ENCODE measurements around the gene GALNT2. TPM values are rescaled to one million over a fixed set of nuclear protein-coding genes. Genes with fewer than 3 reads are reported as not detected.
A peak's percentile ranks its signal among the peaks of the same experiment; 100 is the strongest.

Gene GALNT2
- total RNA-seq, 1 donor from 2014 or later: 66.8 TPM

DNA sequence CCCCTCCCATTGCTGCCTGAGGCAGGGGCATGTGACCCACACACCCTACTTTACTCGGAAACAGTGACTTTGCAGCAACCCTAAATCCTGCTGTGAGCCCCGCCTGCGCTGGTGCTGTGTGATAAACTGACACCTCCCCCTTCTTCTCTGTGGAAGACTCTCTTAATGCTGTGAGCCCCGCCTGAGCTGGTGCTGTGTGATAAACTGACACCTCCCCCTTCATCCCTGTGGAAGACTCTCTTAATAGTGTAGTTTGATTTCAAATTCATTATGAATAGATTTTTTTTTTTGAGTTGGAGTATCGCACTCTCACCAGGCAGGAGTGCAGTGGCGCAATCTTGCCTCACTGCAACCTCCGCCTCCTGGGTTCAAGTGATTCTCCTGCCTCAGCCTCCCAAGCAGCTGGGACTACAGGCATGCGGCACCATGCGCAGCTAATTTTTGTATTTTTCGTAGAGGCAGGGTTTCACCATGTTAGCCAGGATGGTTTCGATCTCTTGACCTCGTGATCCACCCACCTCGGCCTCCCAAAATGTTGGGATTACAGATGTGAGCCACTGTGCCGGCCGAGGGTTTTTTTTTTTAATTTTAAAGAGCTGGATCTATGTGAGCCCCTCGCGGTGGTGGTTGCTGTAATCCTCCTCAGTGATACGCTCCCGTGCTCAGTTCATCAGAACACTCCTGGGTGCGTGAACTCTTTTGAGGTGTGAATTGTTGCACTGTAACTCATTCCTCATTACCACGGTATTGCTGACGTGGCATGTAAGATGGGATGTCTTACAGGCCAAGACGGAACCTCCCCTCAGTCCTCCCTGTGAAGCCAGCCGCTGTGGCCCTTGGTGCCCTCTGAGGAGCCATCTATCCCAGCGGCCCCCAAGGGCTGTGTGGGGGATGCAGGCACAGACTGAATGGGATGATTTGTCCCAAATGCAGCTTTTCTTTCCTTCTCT lies 60.3 kb downstream of the GALNT2 start:
- no peak for DNase-seq (ENCODE audit: low read depth)

DNA sequence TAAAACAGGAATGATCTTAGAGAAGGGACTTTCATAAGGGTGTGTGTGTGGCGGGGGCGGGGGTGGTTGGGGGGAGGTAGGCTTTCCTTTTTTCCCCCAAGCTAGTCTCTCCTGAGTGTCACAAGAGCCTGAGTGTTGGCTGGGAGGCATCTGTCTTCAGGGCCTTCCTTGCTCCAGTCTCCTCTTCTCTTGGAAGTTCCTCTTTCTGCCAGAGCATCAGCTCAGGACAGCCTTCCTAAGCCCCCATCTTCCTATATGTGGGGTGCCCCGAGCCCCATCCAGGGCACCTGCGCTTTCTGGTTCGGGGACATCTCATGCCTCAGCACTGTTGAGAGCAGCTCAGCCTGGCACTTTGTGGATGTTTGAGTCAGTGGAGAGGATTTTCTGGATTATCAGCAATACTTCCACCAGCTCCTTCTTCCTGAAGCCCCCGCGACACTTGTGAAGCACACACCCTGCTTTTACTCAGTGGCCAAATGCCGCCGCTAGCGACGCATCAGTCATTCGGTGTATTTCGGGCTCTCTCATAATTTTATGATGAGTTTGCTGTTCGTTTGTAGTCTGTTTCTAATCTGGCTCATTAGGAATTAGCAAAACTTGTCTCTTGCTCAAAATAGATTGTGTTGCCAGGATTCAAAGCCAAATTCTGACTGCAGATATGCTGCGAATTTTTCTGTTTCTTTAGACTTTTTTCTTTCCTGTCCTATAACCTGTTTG lies 61.7 kb downstream of the GALNT2 start:
- no peak for DNase-seq (ENCODE audit: low read depth)

DNA sequence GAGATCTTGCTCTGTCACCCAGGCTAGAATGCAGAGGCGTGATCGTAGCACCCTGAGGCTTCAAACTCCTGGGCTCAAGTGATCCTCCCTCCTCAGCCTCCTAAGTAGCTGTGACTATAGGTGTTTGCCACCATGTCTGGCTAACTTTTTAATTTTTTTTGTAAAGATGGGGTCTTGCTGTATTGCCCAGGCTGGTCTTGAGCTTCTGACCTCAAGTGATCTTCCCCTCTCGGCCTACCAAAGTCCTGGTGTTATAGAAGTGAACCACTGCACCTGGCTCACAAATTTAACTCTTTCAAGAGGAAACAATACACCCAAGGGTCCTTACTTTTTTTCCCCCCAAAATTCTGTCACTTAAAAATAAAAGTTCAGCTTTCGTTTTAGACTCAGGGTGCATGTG lies 62.3 kb downstream of the GALNT2 start:
- no peak for DNase-seq (ENCODE audit: low read depth)

DNA sequence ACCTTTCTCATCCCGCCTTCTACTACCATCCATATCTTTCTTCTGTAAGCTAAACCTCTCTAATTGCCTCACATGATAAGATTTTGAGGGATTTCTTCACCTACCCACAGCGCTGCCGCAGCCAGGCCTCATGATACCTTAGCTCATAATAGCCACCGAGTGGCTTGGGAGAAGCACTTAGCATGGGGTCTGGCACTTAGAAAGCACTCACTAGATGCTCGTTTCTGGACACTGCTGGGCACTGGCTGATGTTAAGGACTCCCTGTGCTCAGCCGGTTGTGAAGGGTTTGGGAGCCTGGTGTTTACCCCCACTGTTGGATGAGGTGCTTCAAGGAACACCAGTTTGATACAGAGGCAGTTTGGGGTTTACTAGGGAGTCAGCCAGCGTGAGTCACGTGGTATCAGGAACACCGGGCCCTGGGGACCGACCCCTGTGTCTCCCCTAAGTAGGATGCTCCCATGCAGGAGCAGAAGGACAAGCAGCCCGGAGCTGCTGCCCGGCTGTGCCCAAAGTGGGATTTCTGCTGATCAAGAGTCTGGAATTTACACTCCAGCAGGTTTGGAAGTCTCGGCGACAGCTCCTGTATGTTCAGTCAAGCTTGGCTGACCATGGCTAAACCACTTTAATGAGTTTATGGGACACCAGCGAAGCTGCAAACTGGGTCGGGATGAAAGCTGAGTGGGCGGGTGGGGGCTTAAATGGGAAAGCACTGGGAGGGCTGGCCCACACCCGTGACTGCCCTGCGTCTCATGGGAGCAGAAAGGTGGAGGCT lies 63.3 kb downstream of the GALNT2 start:
- DNase-seq (ENCODE audit: low read depth): no peak

DNA sequence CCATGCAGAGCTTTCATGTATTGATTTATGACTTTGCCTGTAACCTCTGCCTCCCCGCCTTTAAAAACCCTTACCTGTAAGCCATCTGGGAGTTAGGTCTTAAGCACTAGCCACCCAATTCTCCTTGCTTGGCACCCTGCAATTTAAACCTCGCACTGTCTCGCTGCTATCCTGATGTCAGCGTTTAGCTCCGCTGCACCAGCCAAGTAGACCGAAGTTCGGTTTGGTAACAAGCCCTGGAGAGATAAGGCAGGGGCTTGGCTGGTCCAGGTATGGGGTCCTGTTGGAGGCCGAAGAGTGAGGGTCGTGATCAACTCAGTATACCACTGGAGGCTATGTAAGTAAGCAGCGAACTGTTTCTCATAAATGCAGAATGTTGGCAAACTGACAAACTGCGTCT lies 64.4 kb downstream of the GALNT2 start:
- no peak for DNase-seq (ENCODE audit: low read depth)

DNA sequence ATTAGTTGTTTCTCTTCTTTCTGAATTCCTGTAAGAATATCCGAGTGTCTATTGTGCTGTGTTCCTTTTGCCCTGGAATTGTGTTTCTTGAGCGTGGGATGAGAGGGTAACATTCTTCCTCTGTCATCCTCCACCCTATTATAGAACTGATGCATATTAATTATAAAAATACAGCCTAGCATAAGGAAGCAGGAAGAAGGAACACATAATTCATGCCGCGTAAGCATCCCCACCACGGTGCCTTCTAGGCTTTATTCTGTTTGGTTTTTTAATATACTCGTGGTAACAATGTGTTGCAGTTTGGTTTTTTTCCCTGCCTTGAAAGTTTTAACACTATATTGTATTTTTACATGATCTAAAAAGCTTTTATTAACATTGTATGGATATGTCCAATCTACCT lies 65.7 kb downstream of the GALNT2 start:
- no peak for DNase-seq (ENCODE audit: low read depth)

DNA sequence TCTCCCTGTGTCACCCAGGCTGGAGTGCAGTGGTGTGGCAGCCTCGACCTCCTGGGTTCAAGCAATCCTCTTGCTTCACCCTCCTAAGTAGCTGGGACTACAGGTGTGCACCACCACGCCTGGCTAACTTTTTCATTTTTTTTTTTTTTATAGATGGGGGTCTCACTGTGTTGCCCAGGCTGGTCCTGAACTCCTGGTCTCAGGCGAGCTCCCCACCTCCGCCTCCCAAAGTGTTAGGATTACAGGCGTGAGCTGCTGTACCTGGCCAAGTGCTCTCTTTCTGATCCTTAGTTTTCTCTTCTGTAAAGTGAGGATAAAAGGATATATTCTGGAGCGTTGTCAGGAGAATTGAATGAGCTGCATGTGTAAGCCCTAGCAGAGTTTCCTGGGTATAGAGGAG lies 68.7 kb downstream of the GALNT2 start:
- no peak for DNase-seq (ENCODE audit: low read depth)

DNA sequence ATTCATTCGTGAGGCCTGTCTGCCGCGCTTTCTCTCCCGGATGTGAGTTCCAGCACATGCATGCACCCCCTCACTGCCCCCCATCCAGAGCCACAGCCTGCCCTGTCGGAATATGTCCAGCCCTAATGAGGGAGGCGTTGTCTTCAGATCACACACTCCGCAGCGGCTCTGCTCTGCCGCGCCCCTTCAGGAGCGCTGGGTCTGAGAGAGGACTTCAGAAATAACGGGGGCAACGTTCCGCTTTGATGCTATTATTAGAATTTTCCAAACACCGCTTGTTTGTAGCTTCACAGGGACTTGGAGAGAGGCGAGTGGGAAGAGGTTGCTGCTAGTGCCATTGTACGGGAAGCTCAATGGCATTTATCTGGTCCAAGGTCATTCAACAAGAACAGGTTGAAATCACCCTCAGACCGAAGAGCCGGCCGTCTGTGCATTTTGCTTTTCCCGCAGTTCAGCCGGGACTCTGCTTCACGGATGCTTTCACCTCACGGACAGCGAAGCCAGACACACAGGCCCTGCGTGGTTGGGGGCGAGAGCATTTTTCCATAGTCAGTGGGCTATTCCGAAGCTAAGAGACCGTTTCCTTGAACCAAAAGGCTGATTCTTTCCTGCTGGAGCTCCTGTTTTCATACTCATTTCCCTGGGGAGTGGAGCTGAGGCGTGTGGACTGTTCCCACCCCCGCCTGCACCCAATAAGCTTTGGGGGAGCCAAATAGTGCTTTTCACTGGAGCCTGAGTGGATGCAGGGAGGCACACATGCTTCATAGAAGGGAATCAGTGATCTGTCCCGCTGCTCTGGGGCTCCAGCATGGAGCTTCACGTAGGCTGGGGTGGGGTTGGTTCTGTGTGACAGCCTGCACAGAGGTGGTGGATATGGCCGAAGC lies 69.7 kb downstream of the GALNT2 start:
- DNase-seq (ENCODE audit: low read depth): no peak

DNA sequence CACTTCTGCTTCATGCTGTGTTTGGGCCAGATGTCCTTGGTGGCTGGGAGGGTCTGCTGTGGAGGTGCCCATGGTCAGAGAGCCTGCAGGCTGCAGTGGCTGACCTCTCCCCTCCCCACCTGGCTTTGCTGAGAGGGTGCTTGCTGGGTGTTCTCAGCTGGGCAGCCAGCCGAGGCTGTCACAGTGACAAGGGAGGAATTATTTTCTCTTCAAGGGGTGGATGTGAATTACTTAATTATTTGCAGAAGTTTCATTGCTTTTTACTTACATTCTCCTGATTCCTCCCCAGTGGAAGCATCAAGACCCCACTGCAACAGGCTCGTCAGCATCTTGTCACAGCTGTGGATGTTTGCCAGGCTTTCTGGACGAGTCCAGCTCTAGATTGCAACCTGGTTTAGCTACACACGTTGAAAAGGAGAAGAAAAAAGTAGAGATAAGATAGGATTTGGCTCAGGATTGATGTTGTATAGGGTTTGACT lies 70.3 kb downstream of the GALNT2 start:
- DNase-seq (ENCODE audit: low read depth): no peak

DNA sequence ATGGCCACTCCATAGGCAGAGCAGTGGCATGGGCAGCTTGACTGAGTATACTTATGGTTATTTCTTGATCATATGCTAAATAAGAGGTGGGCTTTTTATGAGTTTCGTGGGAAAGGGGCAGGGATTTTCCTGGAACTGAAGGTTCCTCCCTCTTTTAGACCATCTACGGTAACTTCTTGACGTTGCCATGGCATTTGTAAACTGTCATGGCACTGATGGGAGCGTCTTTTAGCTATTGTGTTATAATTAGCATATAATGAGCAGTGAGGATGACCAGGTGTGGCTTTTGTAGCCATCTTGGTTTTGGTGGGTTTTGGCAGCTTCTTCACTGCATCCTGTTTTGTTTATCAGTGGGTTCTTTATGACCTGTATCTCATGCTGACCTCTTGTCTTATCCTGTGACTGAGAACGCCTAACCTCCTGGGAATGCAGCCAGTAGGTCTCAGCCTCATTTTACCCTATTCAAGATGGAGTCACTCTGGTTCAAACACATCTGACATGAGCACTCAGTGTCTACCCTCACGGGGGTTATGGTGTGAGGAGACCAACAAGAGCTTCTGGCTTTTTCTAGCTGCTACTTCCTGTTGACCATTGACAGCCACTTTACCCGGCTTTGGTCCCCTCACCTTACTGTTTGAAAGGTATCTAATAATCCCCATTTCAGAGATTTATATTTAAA lies 71.7 kb downstream of the GALNT2 start:
- no peak for DNase-seq (ENCODE audit: low read depth)

DNA sequence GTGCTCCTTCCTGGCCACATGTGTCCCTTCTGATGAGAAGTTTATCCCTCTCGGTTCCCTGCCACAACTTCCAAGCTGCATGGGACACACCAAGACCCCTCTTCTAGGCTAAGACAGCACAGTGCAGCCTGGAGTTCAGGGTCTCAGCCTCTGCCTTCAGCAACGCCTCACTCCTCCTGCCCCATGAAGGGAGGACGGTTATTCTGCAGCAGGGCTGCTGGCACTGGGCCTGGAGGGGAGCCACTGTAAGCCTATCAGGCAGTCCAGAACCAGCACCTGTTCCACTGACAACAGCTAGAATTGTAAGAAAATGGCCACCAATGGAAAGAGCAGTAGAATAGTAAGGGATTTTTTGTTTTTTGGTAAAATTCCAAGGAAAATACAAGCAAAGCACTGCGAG lies 72.3 kb downstream of the GALNT2 start:
- DNase-seq (ENCODE audit: low read depth): peak; percentile 46

DNA sequence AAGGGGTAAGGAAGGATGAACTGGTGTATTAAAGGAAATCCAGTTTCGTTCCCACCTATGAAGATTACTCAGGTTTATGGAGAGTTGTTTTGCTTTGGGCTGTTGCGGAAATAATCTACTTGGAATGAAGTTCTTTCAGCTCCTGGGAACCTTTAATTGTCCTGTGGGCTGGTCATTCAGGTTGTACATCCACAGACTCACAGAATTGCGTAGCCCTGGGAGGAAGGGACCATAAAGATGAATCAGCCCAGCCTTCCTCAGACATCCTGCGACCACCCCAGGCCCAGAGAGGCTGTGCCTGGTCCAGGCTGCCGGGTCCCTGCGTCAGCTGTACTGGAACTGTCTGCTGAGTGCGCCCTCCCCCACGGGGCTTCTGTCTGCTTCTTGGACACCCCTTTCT lies 72.7 kb downstream of the GALNT2 start:
- no peak for DNase-seq (ENCODE audit: low read depth)

DNA sequence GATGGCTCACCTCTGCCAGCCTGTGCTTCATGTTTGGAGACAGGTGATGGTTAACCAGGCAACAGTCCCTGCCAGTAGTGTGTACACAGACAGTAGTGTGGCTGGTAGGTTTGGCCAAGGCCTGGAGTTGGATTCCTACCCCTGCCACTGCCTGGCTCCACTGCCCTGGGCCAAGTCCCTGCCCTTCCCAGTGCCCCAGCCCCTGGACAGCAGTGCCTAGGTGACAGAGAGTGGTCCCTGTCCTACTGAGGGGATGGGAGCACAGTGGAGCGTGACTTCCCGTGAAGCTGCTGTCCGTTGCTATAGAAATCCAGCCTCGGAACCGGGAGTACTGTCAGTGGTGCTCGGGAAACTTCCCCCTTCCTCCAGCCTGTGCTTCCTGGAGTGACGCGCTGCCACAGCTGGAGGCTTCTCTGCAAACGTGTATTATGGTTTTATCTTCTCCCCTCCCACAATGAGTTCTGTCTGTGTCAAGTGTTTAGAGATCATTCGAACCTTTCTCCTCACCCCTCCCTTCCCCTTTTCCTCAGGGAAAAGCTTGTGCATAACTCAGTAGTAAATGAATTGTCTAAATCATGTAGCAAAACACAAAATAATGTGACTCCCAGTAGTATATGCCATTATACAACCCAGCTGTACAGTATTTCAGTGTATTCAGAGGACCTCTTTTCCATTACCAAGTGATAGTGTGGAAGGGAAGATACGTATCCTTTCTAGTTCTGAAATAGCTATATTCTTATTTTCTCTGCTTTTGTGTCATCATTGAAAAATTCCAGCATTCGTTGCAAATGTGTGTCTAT lies 73.4 kb downstream of the GALNT2 start:
- peak; percentile 50 for DNase-seq (ENCODE audit: low read depth)

DNA sequence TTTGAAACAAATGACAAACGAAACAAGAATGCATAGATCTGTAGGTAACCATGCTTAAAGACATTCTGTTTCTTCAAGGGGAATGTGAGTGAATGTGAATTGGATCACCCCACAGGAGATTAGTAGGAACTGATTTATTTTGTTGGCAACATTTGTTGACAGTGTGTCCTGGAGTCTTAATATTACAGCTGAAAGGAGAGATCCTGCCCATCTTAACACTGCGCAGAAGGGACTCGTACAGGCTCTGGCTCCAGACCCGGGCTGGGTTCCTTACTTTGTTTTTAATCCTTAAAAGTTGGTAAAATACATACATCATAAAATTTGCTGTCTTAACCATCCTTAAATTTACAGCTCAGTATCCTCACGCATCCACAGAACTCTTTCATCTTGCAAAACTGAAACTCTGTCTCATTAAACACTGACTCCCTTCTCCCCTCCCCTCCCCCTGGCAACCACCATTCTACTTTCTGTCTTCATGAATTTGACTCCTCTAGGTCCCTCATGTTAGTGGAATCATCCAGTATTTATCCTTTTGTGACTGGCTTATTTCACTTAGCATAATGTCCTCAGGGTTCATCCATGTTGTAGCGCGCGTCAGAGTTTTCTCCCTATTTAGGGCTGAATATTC lies 74.1 kb downstream of the GALNT2 start:
- DNase-seq (ENCODE audit: low read depth): no peak

DNA sequence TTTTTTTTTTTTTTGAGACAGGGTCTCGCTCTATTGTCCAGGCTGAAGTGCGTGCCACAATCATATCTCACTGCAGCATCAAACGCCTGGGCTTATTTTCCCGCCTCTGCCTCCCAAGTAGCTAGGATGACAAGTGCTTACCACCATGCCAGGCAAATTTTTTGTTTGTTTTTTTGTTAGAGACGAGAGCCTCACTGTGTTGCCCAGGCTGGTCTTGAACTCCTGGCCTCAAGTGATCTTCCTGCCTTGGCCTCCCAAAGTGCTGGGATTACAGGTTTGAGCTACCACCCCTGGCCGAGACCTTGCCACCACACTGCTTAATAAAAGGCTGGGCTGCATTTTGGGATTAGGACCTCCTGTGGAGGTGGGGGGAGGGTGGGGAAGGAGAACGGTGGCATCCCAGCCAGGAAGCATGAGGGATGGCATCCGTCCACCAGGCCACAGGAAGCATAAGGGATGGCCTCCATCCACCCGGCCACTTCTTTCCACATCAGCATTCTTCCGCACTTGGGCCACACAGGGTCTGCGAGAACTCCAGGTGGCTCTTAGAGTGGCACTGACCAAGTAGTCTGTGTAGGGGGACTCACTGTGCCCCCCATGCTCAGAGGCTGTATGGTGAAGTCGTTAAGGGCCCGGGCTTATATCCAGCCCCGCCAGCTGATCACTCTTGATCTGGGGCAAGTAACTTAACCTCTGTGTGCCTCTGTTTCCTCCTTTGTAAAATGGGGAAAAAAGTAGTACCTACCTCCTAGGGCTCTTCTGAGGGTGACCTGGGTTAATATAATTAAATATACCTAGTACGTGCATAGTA lies 75.0 kb downstream of the GALNT2 start:
- no peak for DNase-seq (ENCODE audit: low read depth)

DNA sequence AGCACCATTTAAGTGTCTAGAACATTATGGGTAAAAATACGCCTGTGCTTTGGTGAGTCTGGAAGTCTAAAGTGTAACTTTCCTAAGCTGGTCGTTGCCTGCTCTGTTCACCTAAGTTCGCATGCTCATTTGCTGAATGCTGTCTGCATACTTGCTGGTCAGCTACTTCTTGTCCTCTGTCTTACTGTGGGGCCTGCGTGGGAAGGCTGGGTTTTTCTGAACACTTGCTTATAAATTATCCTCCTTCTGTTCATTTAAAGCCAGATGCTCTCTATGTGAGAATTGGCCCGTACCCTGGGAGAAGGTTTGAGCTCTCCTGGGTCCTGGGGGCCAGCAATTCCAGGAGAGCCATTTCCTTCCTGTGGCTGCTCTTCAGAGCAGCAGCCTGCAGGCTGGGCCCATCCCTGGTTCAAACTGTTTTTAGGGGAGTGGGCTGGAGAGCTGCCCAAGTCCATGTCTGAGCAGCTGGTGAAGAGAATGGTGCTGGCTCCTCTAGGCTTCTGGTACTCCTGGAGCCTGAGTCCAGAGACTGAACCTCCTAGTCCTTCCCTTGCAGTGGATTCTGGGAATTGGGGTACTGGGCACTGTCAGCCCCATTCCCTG lies 75.7 kb downstream of the GALNT2 start:
- DNase-seq (ENCODE audit: low read depth): peak; percentile 36

DNA sequence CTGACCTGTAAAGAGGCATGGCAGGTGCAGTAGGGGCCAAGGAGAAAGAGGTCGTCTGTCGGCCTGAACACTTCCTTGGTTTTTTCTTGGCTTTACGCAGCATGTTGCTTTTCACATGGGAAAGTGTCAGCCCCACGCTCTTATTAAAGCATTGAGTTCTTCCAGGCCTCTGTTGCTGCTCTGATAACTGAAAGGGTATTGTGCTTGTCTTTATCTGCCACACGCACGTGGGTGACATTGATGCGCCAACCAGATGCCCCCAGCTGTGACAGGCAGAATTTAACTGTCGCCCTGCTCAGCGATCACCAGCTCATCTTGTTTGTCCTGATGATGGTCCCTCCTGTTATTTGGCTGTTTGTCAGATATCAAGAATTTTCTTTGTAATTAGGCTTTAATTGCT lies 76.5 kb downstream of the GALNT2 start:
- no peak for DNase-seq (ENCODE audit: low read depth)
